ENCODE data around the gene SAV1. TPM values are rescaled to one million over a fixed set of nuclear protein-coding genes. Genes with fewer than 3 reads are reported as not detected.

SAV1 gene
- total and polyA plus RNA-seq, 10 of the 15 experiments (the other 5 are each of a cell fraction or from before 2014, with no cell fraction given) = 10.1 to 29.1 (median 20.4) TPM

DNA sequence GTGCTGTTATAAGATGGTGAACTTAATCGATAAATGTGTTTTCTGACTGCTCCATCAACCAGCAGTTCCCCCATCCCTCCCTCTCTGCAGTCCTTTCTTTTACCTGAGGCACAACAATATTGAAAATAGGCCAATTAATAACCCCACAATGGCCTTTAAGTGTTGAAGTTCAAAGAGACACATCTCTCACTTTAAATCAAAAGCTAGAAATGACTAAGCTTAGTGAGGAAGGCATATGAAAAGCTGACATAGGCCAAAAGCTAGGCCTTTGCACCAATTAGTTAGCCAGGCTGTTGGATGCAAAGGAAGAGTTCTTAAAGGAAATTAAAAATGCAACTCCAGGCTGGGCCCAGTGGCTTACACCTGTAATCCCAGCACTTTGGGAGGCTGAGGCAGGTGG is 43.7 kb downstream of the SAV1 start:
- Histone ChIP-seq H3K36me3 (ENCODE audit: control insufficient read depth in 2 of 2, insufficient read depth in 2 of 2, low read length in 1 of 2) (no peaks in the 10 kb centered on the region), H3K27ac (ENCODE audit: control insufficient read depth, insufficient read depth) (no peak overlapping the region), H3K4me3 (no peak overlapping the region), H2AFZ (ENCODE audit: control insufficient read depth, low read depth, low read length) (no peak overlapping the region), H3K9ac (ENCODE audit: control insufficient read depth, insufficient read depth, low read length) (no peak overlapping the region), H3K4me2 (ENCODE audit: control insufficient read depth, insufficient read depth) (no peak overlapping the region), H3K79me2 (ENCODE audit: control insufficient read depth, insufficient read depth, low read length) (no peaks in the 10 kb centered on the region), H4K20me1 (ENCODE audit: control insufficient read depth, insufficient read depth) (no peaks in the 10 kb centered on the region), H3K4me1 (ENCODE audit: control insufficient read depth, insufficient read depth, low read length) (no peaks in the 10 kb centered on the region), H3K27me3 (replicated peaks in 1 of 2; ENCODE audit: control insufficient read depth in 2 of 2, insufficient read depth in 2 of 2, low read length in 1 of 2) (no peaks in the 10 kb centered on the region), H3K9me3 (replicated peaks; ENCODE audit: control insufficient read depth, insufficient read depth, low read length) (no peaks in the 10 kb centered on the region)
- POLR2A ChIA-PET = interaction anchor here (0.6 to 0.8 kb wide), 2 partner anchors 53 to 136 kb away, joined by 3 to 4 read pairs; no protein-coding TSS in a partner anchor
- intact Hi-C loops (cut with micrococcal nuclease; ENCODE audit: unreplicated experiment) = loop anchor here (5.0 kb wide), 1 partner anchor 153 kb away; no protein-coding TSS in a partner anchor
- in situ Hi-C loops (cut with MboI) = loop anchor here (25.0 kb wide), 1 partner anchor 238 kb away; the partner anchor contains the start of gene ABHD12B
- 0% methylated on average over 1 of the region's 1 CpG for WGBS (ENCODE audit: insufficient coverage, insufficient replicate concordance, low lambda C conversion rate, missing lambda C conversion rate)
- no TSS peak for BruUV-seq (replicated peaks)
- RAD21 ChIA-PET (ENCODE audit: unreplicated experiment) = interaction anchor here (0.7 to 1.6 kb wide), 9 partner anchors 42 to 236 kb away, joined by 3 to 8 read pairs (median 3); no protein-coding TSS in a partner anchor
- SMC1A ChIA-PET (ENCODE audit: uncharacterized antibody, unreplicated experiment) = interaction anchor here (0.8 to 3.8 kb wide), 7 partner anchors 19 to 236 kb away, joined by 3 to 22 read pairs (median 5); no protein-coding TSS in a partner anchor
- CTCF ChIA-PET = interaction anchor here (1.0 to 2.0 kb wide), 8 partner anchors 9 to 236 kb away, joined by 3 to 17 read pairs (median 4); no protein-coding TSS in a partner anchor
- peak; percentile 85 for ATAC-seq
- DNase-seq (ENCODE audit: low read depth, low spot score) = no peak
- FAIRE-seq = no peak
- TF ChIP-seq PML (IDR thresholded peaks at IDR 0.05; ENCODE audit: low read length) = no peak
- TF ChIP-seq, protein P1, sequence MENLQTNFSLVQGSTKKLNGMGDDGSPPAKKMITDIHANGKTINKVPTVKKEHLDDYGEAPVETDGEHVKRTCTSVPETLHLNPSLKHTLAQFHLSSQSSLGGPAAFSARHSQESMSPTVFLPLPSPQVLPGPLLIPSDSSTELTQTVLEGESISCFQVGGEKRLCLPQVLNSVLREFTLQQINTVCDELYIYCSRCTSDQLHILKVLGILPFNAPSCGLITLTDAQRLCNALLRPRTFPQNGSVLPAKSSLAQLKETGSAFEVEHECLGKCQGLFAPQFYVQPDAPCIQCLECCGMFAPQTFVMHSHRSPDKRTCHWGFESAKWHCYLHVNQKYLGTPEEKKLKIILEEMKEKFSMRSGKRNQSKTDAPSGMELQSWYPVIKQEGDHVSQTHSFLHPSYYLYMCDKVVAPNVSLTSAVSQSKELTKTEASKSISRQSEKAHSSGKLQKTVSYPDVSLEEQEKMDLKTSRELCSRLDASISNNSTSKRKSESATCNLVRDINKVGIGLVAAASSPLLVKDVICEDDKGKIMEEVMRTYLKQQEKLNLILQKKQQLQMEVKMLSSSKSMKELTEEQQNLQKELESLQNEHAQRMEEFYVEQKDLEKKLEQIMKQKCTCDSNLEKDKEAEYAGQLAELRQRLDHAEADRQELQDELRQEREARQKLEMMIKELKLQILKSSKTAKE (IDR thresholded peaks at IDR 0.05; ENCODE audit: low read depth, poor library complexity, severe bottlenecking) = no peak
- no peak for TF ChIP-seq ASH2L (IDR thresholded peaks at IDR 0.05; ENCODE audit: borderline replicate concordance, low read depth)
- TF ChIP-seq, protein P2, sequence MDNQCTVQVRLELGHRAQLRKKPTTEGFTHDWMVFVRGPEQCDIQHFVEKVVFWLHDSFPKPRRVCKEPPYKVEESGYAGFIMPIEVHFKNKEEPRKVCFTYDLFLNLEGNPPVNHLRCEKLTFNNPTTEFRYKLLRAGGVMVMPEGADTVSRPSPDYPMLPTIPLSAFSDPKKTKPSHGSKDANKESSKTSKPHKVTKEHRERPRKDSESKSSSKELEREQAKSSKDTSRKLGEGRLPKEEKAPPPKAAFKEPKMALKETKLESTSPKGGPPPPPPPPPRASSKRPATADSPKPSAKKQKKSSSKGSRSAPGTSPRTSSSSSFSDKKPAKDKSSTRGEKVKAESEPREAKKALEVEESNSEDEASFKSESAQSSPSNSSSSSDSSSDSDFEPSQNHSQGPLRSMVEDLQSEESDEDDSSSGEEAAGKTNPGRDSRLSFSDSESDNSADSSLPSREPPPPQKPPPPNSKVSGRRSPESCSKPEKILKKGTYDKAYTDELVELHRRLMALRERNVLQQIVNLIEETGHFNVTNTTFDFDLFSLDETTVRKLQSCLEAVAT (IDR thresholded peaks at IDR 0.05) = no peak
- TF ChIP-seq, protein P3, sequence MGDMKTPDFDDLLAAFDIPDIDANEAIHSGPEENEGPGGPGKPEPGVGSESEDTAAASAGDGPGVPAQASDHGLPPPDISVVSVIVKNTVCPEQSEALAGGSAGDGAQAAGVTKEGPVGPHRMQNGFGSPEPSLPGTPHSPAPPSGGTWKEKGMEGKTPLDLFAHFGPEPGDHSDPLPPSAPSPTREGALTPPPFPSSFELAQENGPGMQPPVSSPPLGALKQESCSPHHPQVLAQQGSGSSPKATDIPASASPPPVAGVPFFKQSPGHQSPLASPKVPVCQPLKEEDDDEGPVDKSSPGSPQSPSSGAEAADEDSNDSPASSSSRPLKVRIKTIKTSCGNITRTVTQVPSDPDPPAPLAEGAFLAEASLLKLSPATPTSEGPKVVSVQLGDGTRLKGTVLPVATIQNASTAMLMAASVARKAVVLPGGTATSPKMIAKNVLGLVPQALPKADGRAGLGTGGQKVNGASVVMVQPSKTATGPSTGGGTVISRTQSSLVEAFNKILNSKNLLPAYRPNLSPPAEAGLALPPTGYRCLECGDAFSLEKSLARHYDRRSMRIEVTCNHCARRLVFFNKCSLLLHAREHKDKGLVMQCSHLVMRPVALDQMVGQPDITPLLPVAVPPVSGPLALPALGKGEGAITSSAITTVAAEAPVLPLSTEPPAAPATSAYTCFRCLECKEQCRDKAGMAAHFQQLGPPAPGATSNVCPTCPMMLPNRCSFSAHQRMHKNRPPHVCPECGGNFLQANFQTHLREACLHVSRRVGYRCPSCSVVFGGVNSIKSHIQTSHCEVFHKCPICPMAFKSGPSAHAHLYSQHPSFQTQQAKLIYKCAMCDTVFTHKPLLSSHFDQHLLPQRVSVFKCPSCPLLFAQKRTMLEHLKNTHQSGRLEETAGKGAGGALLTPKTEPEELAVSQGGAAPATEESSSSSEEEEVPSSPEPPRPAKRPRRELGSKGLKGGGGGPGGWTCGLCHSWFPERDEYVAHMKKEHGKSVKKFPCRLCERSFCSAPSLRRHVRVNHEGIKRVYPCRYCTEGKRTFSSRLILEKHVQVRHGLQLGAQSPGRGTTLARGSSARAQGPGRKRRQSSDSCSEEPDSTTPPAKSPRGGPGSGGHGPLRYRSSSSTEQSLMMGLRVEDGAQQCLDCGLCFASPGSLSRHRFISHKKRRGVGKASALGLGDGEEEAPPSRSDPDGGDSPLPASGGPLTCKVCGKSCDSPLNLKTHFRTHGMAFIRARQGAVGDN (IDR thresholded peaks at IDR 0.05) = peak; percentile 42; the same call in 1 of the 2 replicates
- no peak for TF ChIP-seq TAF1 (IDR thresholded peaks at IDR 0.05; ENCODE audit: borderline replicate concordance, low read depth, low read length)
- 0 out of 2 replicates have a peak, but pooled peaks have one; percentile 33 for TF ChIP-seq FOXM1 (IDR thresholded peaks at IDR 0.05; ENCODE audit: low read depth, low read length)
- TF ChIP-seq, protein P4, sequence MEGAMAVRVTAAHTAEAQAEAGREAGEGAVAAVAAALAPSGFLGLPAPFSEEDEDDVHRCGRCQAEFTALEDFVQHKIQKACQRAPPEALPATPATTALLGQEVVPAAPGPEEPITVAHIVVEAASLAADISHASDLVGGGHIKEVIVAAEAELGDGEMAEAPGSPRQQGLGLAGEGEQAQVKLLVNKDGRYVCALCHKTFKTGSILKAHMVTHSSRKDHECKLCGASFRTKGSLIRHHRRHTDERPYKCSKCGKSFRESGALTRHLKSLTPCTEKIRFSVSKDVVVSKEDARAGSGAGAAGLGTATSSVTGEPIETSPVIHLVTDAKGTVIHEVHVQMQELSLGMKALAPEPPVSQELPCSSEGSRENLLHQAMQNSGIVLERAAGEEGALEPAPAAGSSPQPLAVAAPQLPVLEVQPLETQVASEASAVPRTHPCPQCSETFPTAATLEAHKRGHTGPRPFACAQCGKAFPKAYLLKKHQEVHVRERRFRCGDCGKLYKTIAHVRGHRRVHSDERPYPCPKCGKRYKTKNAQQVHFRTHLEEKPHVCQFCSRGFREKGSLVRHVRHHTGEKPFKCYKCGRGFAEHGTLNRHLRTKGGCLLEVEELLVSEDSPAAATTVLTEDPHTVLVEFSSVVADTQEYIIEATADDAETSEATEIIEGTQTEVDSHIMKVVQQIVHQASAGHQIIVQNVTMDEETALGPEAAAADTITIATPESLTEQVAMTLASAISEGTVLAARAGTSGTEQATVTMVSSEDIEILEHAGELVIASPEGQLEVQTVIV (IDR thresholded peaks at IDR 0.05; ENCODE audit: borderline replicate concordance, partially characterized antibody) = no peak
- TF ChIP-seq RFX5 (IDR thresholded peaks at IDR 0.05; ENCODE audit: low read depth, low read length) = no peak
- TF ChIP-seq ZSCAN29 (IDR thresholded peaks at IDR 0.05) = no peak
- TF ChIP-seq SIN3A (IDR thresholded peaks at IDR 0.05; ENCODE audit: low read depth, low read length) = no peak

Data from GM12878 (cell line).